ENCODE results near the gene TMPRSS6.

Gene TMPRSS6

GRCh38 chr22:37115032-37115431, 5.5 kb upstream of the TMPRSS6 start:
- no peak for DNase-seq

- no peak for DNase-seq
These were observed 4.2 kb upstream of the TMPRSS6 start for GRCh38 chr22:37113757-37114156.

- DNase-seq, result no peak
These were observed 2.7 kb upstream of the TMPRSS6 start for GRCh38 chr22:37112084-37112728.

GRCh38 chr22:37111156-37111717, 1.7 kb upstream of the TMPRSS6 start:
- DNase-seq, result no peak

GRCh38 chr22:37107816-37108621, 1.5 kb downstream of the TMPRSS6 start:
- DNase-seq, result no peak

GRCh38 chr22:37105990-37106389, 3.5 kb downstream of the TMPRSS6 start:
- no peak for DNase-seq

GRCh38 chr22:37105154-37105553, 4.4 kb downstream of the TMPRSS6 start:
- DNase-seq, result no peak

- DNase-seq, result no peak
These were observed 5.7 kb downstream of the TMPRSS6 start for GRCh38 chr22:37103656-37104452.

- no peak for DNase-seq
These were observed 6.4 kb downstream of the TMPRSS6 start for GRCh38 chr22:37103151-37103550.

- no peak for DNase-seq
These were observed 8.0 kb downstream of the TMPRSS6 start for GRCh38 chr22:37101311-37102066.

GRCh38 chr22:37100589-37101127, 8.9 kb downstream of the TMPRSS6 start:
- no peak for DNase-seq

- no peak for DNase-seq
These were observed 10.4 kb downstream of the TMPRSS6 start for GRCh38 chr22:37098976-37099591.

- no peak for DNase-seq
These were observed 12.2 kb downstream of the TMPRSS6 start for GRCh38 chr22:37097346-37097745.

GRCh38 chr22:37095113-37095512, 14.4 kb downstream of the TMPRSS6 start:
- DNase-seq, result no peak

GRCh38 chr22:37094239-37094638, 15.3 kb downstream of the TMPRSS6 start:
- no peak for DNase-seq

GRCh38 chr22:37092997-37093396, 16.5 kb downstream of the TMPRSS6 start:
- no peak for DNase-seq

- no peak for DNase-seq
These were observed 17.5 kb downstream of the TMPRSS6 start for GRCh38 chr22:37091994-37092393.

GRCh38 chr22:37090920-37091695, 18.4 kb downstream of the TMPRSS6 start:
- no peak for DNase-seq

- no peak for DNase-seq
These were observed 20.1 kb downstream of the TMPRSS6 start for GRCh38 chr22:37089434-37089833.

GRCh38 chr22:37088750-37089408, 20.6 kb downstream of the TMPRSS6 start:
- DNase-seq, result no peak

All from inflammatory macrophage (primary cell).